ENCODE measurements around the gene CAPSL. TPM values are rescaled to one million over a fixed set of nuclear protein-coding genes. Genes with fewer than 3 reads are reported as not detected.
A peak's percentile ranks its signal among the peaks of the same experiment; 100 is the strongest.

Gene CAPSL
- total RNA-seq, 3 donors from 2014 or later: 0.30 to 0.87 (median 0.40) TPM

DNA sequence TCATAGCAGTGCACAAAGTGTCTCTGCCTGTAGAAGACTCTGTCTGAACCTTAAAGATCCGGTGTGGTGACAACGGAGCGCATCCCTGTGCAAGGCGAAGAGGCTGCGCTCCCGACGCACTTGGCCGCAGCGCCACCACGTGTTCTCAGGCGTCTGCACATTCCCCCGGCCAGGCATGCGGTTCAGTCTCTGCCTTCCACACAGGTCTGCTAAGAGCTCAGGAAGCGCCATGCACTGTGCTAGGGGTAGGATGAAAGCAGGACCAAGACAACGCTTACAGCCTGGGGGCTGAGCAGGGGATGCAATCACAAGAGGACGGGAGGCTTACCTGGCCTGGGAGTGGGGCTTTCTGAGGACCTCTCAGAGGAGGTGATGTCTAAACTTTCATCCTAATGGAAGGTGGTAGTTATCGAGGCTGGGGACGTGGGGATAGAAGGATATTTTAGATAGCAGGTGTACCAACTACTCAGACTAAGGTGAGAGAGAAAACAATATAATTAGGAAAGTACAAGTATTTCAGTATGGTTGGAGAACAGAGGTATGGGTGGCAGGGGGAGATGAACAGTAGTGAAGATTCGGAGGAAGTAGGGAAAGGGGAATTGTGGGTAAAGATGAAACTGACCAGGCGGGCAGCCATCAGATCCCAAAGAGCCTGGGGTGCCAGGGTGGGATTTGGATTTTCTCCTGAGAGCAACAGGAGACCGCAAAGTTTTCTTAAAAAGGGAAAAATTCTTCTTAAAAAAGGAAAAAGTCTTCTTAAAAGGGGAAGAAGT, 13.3 kb downstream of the CAPSL start:
- Mint-ChIP-seq H3K27me3 (ENCODE audit: low read depth) (peaks cover 3% of the 10 kb centered on the region), H3K4me1 (ENCODE audit: low read depth) (peaks cover 36% of the 10 kb centered on the region), H3K9me3 (no peaks in the 10 kb centered on the region), H3K36me3 (ENCODE audit: insufficient read depth) (no peaks in the 10 kb centered on the region), H3K4me3 (peak overlapping the region; percentile 73)
- ATAC-seq (peak; percentile 89 to 91), DNase-seq (peak; percentile 87)

DNA sequence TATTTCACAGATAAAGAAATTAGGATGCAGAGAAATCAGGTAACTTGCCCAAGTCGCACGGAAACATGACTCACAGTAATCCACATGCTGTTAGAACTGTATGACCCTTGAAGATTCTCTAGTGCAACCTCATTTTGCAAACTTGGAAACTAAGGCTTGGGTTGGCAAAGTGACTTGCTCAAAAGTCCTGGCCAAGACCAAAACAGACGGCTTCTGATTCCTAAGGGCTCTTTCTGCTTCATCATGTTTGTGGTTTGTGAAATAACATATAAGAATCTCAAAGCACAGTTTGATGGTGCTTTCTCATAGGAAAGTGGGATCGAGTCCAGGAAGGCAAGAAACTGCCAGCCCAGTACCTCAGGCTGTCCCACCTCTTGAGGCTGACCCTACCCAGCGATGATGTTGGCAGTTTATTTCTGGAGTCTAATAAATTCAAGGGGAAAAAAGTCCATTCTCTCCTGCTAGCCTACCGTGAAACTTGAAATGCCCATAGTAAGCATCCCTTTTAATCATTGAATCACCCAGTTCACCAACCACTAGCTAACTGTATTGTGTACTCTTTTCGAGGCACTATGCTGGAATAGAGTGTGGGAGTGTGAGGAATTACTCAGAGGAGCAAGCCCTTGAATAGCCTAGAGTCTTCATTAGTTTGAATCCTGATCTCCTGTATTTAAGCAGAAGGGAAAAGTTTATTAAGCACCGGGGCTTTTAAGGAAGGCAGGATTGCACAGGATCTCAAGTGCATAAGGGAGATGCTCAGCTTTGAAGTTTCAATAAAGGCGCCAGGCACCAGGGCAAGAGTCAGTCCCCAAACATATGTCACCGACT, 14.1 kb downstream of the CAPSL start:
- peak overlapping the region; percentile 73 for H3K4me3 Mint-ChIP-seq
- peaks cover 3% of the 10 kb centered on the region for H3K27me3 Mint-ChIP-seq (ENCODE audit: low read depth)
- H3K4me1 Mint-ChIP-seq (ENCODE audit: low read depth): peaks cover 40% of the 10 kb centered on the region
- DNase-seq (no peak), ATAC-seq (peak; percentile 42 to 47)
- peaks cover 4% of the 10 kb centered on the region for H3K9me3 Mint-ChIP-seq
- H3K36me3 Mint-ChIP-seq (ENCODE audit: insufficient read depth): peaks cover 4% of the 10 kb centered on the region

DNA sequence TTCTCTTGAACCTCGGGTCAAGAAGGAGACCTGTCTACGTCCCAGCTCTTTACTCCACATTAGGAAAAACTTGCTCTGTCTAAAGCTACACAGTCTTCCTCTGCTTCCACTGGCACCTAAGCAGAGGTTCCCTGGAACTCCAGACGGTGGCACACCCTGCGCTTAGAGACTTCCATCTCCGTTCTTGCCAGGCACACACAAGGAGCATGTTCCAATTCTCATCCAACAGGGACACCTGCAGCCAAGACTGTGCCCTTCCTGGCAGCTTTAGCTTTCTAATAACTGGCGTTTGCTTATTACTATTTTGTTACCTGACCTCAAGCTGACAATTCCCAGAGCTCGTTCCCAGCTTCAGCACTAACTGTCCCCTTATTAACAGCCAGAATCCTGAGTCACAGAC, 16.0 kb downstream of the CAPSL start:
- peaks cover 47% of the 10 kb centered on the region for H3K4me1 Mint-ChIP-seq (ENCODE audit: low read depth)
- H3K4me3 Mint-ChIP-seq: no peak overlapping the region
- DNase-seq (no peak), ATAC-seq (no peak)
- H3K27me3 Mint-ChIP-seq (ENCODE audit: low read depth): peaks cover 3% of the 10 kb centered on the region
- peaks cover 6% of the 10 kb centered on the region for H3K9me3 Mint-ChIP-seq
- peaks cover 4% of the 10 kb centered on the region for H3K36me3 Mint-ChIP-seq (ENCODE audit: insufficient read depth)

DNA sequence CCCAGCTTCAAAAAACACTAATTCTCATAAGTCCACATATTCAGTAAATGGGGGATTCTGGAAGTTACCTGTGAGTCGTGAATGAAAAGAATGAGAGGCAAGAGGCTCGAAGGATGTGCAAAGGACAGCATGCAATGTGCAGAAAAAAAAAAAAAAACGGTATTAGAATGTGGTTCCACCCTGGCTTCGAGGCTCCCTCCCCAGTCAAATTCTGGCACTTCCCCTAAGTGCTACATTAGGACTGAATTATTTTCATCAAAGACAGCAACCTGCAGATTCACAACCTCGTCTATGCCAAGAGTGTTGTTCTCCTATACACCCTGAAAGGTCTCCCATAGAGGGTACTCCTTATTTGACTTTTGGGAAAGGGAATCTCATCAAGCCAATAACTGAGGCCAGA, 16.5 kb downstream of the CAPSL start:
- H3K27me3 Mint-ChIP-seq (ENCODE audit: low read depth): peaks cover 3% of the 10 kb centered on the region
- no peak for DNase-seq
- peaks cover 47% of the 10 kb centered on the region for H3K4me1 Mint-ChIP-seq (ENCODE audit: low read depth)
- peaks cover 4% of the 10 kb centered on the region for H3K36me3 Mint-ChIP-seq (ENCODE audit: insufficient read depth)
- H3K9me3 Mint-ChIP-seq: peaks cover 6% of the 10 kb centered on the region
- no peak for ATAC-seq
- no peak overlapping the region for H3K4me3 Mint-ChIP-seq

DNA sequence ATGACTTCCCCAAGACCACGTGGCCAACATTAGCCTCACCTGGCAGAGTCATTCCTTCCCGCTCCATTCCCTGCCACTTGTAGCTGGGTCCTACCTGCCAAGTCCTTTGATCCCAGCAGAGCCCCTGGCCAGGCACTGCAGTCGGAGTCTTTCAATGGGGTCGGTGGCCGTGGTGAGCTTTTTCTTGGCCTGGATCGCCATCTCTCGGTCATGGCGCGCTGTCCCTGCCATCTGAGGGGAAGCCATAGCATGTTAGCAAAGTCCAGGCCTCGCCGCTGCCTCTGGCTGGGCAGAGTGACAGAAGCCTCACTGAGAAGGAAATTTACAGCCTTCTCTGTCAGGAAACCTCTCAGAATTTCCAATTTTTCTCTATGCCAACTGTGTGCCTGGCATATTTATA, 17.5 kb downstream of the CAPSL start:
- Mint-ChIP-seq H3K27me3 (ENCODE audit: low read depth) (no peaks in the 10 kb centered on the region), H3K4me1 (ENCODE audit: low read depth) (peaks cover 44% of the 10 kb centered on the region), H3K4me3 (no peak overlapping the region), H3K36me3 (ENCODE audit: insufficient read depth) (peaks cover 4% of the 10 kb centered on the region), H3K9me3 (peaks cover 6% of the 10 kb centered on the region)
- no peak for ATAC-seq
- DNase-seq: no peak

DNA sequence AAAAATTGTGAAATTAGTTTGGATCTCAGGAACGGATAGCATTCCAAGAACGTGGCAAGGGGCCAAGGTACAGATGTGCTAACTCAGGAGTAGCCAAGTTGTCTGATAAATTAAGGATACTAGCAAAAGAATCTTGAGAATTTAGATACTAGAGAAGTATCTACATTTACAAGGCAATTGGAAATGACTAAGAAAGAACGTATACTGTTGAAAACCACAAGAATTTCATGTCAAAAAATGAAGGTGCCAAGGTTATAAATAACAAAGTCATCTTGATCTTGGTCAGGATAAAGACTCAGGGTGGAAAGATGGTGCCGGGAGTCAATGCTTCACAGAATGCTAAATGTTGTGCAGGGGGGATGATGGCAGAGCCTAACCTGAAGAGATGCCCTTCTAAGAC, 19.2 kb downstream of the CAPSL start:
- H3K36me3 Mint-ChIP-seq (ENCODE audit: insufficient read depth): peaks cover 4% of the 10 kb centered on the region
- peaks cover 31% of the 10 kb centered on the region for H3K4me1 Mint-ChIP-seq (ENCODE audit: low read depth)
- no peaks in the 10 kb centered on the region for H3K27me3 Mint-ChIP-seq (ENCODE audit: low read depth)
- no peak overlapping the region for H3K4me3 Mint-ChIP-seq
- ATAC-seq: peak in 1 of 2 donors; percentile 82
- DNase-seq: no peak
- H3K9me3 Mint-ChIP-seq: peaks cover 6% of the 10 kb centered on the region

DNA sequence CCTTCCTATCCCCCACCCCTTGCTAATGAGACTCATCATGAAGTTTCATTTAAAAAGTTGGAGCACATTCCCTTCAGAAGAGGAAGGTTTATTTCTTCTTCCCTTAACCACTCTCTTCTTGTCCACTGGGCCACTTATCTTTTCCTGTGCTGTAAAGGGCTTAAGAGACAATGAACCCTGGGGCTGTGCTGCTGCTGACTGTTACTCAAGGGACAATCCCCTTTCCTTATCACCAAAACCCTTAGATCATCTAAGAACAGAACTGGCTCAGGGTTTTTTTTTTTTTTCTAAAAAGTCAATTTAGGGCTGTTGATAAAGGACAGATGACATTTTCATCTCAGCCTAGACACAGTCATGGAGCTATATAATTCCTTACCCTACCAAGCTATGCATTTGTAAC, 29.6 kb downstream of the CAPSL start:
- Mint-ChIP-seq H3K4me1 (ENCODE audit: low read depth) (peaks cover 31% of the 10 kb centered on the region), H3K4me3 (no peak overlapping the region), H3K9me3 (peaks cover 5% of the 10 kb centered on the region), H3K27me3 (ENCODE audit: low read depth) (no peaks in the 10 kb centered on the region), H3K36me3 (ENCODE audit: insufficient read depth) (peaks cover 2% of the 10 kb centered on the region)
- DNase-seq (no peak), ATAC-seq (peak in 1 of 2 donors; percentile 31)

DNA sequence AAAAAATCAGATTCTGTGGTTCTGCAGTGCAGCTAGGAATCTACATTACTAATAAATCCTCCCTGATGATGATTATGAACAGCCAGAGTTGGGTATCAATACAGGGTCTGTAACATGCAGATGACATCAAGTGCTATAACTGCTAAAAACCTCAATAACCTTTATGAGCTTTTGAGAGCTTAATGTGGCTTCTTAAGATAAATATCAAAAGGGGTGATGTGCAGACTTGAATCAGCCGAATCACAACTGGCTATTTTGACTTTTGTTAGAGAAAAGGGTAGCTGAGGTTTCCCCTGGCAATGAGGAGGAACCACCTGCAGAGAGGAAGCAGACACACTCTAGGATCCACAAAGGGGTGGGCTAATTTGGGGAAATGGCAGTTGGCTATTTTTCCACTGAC, 30.2 kb downstream of the CAPSL start:
- ATAC-seq (peak; percentile 27 to 41), DNase-seq (no peak)
- Mint-ChIP-seq H3K27me3 (ENCODE audit: low read depth) (no peaks in the 10 kb centered on the region), H3K9me3 (peaks cover 5% of the 10 kb centered on the region), H3K36me3 (ENCODE audit: insufficient read depth) (peaks cover 2% of the 10 kb centered on the region), H3K4me3 (no peak overlapping the region), H3K4me1 (ENCODE audit: low read depth) (peaks cover 34% of the 10 kb centered on the region)

DNA sequence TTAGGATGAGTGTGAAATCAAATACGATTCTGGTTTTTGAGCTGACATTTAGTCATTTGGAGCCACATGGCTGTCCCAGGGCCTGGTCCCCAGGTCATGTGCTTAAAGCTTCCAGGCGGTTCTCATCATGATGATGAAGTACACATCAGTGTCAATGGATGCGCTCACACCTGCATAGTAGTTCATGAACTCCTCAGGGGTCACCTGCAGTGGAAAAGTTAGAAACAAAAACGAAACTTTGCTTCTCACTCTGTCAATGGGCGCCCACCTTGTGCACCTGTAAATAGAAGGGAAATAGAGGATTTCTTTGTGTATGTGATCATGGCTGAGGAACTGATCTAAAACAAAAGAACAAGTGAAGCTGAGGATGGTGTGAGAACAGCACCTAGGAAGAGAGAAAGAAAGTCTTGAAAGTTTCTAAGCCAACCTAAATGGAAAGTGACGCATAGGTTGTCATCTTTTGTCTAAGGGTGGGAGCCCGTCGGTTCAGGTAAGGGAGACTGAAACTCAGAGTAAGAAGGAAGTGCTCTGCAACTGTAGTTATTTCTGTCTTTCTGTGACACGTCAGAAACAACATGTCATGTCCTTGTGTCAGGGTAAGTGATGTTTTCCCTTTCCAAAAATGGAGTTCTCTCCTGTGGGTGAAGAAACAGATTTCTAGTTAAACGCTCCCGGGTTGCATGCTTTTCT, 33.8 kb downstream of the CAPSL start:
- DNase-seq: no peak
- Mint-ChIP-seq H3K27me3 (ENCODE audit: low read depth) (no peaks in the 10 kb centered on the region), H3K4me3 (no peak overlapping the region), H3K9me3 (no peaks in the 10 kb centered on the region), H3K36me3 (ENCODE audit: insufficient read depth) (no peaks in the 10 kb centered on the region), H3K4me1 (ENCODE audit: low read depth) (peaks cover 67% of the 10 kb centered on the region)
- ATAC-seq: peak; percentile 78 to 80

DNA sequence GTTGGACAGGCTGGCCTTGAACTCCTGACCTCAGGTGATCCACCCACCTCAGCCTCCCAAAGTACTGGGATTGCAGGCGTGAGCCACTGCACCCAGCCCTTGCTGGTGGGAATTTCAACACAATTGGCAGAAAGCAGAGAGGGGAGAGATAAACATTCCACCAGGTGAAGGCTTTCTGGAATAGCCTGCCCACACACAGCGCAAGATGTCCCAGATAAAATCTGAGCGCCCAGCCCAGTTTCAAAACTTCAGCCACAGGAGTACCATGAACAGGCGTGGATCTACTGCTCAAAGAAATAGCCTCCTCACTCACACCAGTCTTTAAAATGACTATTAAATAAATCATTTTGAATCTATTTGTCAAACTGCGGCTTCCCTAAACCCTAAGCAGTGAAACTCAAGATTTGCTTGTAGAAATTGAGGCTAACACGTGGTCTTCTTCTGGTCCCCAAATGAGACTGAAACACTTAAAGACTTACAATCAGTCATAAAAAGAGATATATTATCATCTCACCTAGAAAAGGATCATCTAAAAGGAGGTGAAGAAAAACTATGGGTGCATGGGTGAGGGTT, 34.7 kb downstream of the CAPSL start:
- Mint-ChIP-seq H3K36me3 (ENCODE audit: insufficient read depth) (no peaks in the 10 kb centered on the region), H3K9me3 (no peaks in the 10 kb centered on the region), H3K4me1 (ENCODE audit: low read depth) (peaks cover 70% of the 10 kb centered on the region), H3K27me3 (ENCODE audit: low read depth) (no peaks in the 10 kb centered on the region), H3K4me3 (peak overlapping the region; percentile 3)
- no peak for DNase-seq
- peak; percentile 4 to 6 for ATAC-seq

DNA sequence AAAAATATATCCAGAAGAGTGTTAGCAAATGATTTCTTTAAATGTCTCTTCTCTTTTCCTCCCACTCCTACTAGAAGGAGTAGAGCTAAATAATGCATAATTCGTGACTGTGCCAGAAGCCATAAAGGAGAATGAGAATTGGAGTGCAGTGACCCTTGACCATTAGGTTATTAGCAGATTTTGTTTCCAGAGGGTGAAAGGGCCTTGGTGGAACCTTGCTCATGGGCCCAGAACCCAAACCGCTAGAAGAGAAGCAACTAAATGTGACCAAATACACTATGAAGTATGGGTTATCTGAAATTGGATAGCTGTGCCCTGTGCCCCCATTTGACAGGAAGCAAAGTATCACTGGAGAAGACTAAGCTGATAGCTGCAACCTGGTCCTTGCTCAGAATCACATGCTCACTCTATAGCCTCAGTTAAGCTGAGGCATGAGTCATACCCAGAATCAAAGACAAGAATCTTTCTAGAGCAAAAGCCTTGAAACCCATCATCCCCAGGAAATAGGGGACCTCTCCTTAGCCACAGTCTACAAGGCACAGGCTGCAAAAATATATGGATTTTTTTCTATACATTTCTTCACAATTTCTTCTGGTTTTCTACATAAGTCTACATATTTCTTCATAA, 36.3 kb downstream of the CAPSL start:
- Mint-ChIP-seq H3K4me3 (no peak overlapping the region), H3K9me3 (no peaks in the 10 kb centered on the region), H3K36me3 (ENCODE audit: insufficient read depth) (no peaks in the 10 kb centered on the region), H3K4me1 (ENCODE audit: low read depth) (peaks cover 66% of the 10 kb centered on the region), H3K27me3 (ENCODE audit: low read depth) (no peaks in the 10 kb centered on the region)
- DNase-seq: no peak
- ATAC-seq: peak; percentile 47 to 53

DNA sequence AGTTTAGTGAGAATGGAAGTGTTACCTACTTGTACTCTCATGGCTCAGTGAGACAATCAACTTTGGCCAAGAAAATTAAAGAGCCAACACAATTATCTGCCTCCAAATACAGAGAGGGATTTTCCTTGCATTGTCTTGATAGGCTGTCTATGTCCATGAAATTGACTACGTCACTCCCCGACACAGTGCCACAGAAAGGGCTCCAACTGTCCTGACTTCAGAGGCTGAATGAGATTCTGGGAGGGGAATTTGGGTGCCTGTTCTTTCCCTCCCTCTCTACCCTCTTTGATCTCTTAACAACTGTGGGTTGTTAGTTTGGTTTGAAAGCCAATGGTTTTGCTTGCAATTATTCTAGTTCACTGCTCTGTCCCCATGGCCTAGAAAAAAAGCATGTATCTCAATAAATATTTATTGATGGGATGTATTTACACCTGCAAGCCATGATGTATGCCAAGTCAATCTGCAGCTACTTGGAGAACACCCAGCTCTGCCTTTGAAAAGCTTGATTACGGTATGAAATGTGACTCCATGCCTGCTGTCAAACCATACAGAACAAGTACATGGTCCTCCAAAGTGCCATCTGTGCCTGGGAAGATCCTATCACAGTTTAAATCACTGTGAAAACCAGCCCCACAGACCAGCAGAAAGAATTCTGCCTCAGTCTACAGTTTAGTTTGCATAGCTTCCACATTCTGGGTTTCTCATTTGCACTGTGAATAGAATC, 37.3 kb downstream of the CAPSL start:
- DNase-seq (no peak), ATAC-seq (no peak)
- Mint-ChIP-seq H3K36me3 (ENCODE audit: insufficient read depth) (no peaks in the 10 kb centered on the region), H3K27me3 (ENCODE audit: low read depth) (no peaks in the 10 kb centered on the region), H3K4me1 (ENCODE audit: low read depth) (peaks cover 65% of the 10 kb centered on the region), H3K9me3 (no peaks in the 10 kb centered on the region), H3K4me3 (no peak overlapping the region)

DNA sequence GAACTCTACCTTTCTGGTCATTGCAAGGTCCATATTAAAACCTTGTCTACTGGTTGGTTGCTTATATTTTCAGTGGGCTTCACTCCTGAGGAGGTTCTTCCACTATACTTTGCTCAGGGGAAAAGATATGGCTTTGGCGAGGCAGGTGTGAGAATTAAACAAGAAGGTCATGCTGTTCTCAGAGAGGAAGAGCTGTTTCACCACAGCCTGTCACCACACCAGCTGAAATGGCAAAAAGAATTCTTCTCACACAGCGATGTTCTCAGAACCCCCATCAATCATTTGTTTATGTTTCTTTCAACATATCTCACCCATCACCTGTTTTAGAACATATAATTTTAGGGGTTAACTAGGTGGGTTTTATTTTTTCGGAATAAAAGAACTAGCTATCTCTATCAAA, 38.6 kb downstream of the CAPSL start:
- H3K36me3 Mint-ChIP-seq (ENCODE audit: insufficient read depth): no peaks in the 10 kb centered on the region
- peaks cover 55% of the 10 kb centered on the region for H3K4me1 Mint-ChIP-seq (ENCODE audit: low read depth)
- no peak for ATAC-seq
- no peak overlapping the region for H3K4me3 Mint-ChIP-seq
- no peaks in the 10 kb centered on the region for H3K27me3 Mint-ChIP-seq (ENCODE audit: low read depth)
- DNase-seq: no peak
- no peaks in the 10 kb centered on the region for H3K9me3 Mint-ChIP-seq
